ENCODE results near the gene CIB4. TPM values are rescaled to one million over a fixed set of nuclear protein-coding genes. Genes with fewer than 3 reads are reported as not detected.

Gene CIB4
- total and polyA plus RNA-seq, 4 donors, result 1.3 TPM; not detected in 3

DNA sequence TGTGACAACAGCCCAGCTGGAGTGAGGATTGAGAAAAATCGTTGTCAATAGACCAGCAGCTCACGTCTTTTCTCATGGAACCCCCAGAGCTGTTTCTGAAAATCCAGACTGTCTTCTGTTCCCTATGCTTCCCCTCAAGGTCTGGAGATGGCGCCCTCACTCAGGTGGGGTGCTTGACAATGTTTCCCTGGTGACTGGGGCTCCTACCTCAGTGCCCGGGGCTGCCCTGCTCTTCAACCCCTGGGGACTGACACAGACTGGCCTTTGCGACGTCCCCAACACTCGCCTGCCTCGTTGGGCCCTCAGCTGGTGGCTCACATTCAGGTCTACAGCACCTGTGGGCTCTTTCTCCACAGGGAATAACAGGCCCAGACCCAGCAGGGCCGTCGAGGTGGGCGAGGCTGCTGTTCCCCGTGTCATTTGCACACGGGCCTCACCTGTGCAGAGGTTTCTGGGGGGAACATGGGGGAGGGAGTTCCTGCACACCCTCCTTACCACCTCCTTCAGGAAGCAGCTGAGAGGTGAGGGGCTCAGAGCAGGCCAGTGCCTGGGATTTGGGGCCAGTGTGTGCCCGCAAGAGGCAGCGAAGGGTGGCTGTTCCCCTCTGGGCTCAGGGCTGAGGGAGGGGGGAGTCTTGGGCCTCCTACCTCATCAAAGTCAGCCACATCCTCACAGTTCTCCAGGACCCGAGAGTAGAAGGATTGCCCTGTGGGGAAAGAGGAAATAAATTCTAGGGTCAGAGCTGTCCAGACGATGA is 103.9 kb downstream of the CIB4 start:
- TF ChIP-seq, protein P1, sequence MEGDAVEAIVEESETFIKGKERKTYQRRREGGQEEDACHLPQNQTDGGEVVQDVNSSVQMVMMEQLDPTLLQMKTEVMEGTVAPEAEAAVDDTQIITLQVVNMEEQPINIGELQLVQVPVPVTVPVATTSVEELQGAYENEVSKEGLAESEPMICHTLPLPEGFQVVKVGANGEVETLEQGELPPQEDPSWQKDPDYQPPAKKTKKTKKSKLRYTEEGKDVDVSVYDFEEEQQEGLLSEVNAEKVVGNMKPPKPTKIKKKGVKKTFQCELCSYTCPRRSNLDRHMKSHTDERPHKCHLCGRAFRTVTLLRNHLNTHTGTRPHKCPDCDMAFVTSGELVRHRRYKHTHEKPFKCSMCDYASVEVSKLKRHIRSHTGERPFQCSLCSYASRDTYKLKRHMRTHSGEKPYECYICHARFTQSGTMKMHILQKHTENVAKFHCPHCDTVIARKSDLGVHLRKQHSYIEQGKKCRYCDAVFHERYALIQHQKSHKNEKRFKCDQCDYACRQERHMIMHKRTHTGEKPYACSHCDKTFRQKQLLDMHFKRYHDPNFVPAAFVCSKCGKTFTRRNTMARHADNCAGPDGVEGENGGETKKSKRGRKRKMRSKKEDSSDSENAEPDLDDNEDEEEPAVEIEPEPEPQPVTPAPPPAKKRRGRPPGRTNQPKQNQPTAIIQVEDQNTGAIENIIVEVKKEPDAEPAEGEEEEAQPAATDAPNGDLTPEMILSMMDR (IDR thresholded peaks at IDR 0.05; ENCODE audit: control extremely low read depth, extremely low read depth), result no peak
- Histone ChIP-seq H3K36me3 (ENCODE audit: control insufficient read depth in 4 of 4, insufficient read depth in 4 of 4, low read length in 4 of 4) (no peaks in the 10 kb centered on the region), H3K27me3 (ENCODE audit: control insufficient read depth in 3 of 3, insufficient read depth in 3 of 3, low read length in 2 of 3) (no peaks in the 10 kb centered on the region), H3K9ac (ENCODE audit: insufficient read depth in 1 of 2, low read length in 2 of 2) (no peak overlapping the region), H3K9me3 (ENCODE audit: control insufficient read depth in 4 of 4, insufficient read depth in 3 of 4, low read length in 3 of 4) (no peaks in the 10 kb centered on the region), H3K4me3 (no peak overlapping the region), H3K27ac (ENCODE audit: low read depth in 1 of 2, low read length in 1 of 2) (no peak overlapping the region), H3K4me1 (ENCODE audit: control insufficient read depth in 5 of 5, insufficient read depth in 5 of 5, low read length in 5 of 5) (no peaks in the 10 kb centered on the region)
- DNase-seq (no peak), ATAC-seq (ENCODE audit: insufficient read depth, low FRiP score) (no peak)
- WGBS, 2 donors, result 80 to 82% methylated on average over 17 of the region's 17 CpGs

DNA sequence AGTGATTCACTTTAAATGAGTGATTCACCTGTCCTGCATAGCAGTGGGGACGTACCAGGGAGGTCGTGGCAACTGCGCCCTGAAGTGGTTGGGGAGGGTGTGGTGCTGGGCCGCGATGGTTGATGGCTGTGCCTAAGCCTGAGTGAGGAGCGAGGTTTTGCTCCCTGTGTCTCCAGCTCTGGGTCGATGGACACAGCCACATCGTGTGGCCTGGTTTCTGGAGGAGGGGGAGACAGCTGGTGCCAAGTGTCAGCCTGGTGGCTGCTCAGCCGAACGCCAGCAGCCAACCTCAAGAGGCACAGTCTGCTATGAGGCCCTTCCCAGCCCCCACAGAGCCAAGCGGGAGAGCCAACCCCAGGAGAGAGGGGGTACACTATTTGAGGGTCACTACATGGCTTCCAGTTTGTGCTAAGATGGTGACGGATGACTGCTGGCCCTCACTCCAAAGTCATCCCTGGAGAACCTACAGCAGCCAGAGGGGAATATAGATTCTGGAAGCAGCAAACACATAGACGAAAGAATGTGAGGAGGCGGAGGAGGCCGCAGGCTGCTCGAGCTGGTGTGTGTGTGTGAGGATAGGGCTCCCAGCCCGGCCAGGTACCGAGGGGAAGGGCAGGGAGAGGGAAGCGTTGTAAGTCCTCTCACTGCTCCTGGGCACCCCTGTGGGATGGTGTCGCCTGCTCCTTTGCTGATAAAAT is 104.6 kb downstream of the CIB4 start:
- Histone ChIP-seq H3K9ac (ENCODE audit: insufficient read depth in 1 of 2, low read length in 2 of 2) (no peak overlapping the region), H3K4me3 (no peak overlapping the region), H3K9me3 (ENCODE audit: control insufficient read depth in 4 of 4, insufficient read depth in 3 of 4, low read length in 3 of 4) (no peaks in the 10 kb centered on the region), H3K36me3 (ENCODE audit: control insufficient read depth in 4 of 4, insufficient read depth in 4 of 4, low read length in 4 of 4) (no peaks in the 10 kb centered on the region), H3K27me3 (ENCODE audit: control insufficient read depth in 3 of 3, insufficient read depth in 3 of 3, low read length in 2 of 3) (no peaks in the 10 kb centered on the region), H3K27ac (ENCODE audit: low read depth in 1 of 2, low read length in 1 of 2) (no peak overlapping the region), H3K4me1 (ENCODE audit: control insufficient read depth in 5 of 5, insufficient read depth in 5 of 5, low read length in 5 of 5) (no peaks in the 10 kb centered on the region)
- TF ChIP-seq, protein P1 (IDR thresholded peaks at IDR 0.05; ENCODE audit: control extremely low read depth, extremely low read depth), result no peak
- no peak for ATAC-seq (ENCODE audit: insufficient read depth, low FRiP score)
- no peak for DNase-seq
- 75 to 88% methylated on average over 20 of the region's 20 CpGs for WGBS, 2 donors

DNA sequence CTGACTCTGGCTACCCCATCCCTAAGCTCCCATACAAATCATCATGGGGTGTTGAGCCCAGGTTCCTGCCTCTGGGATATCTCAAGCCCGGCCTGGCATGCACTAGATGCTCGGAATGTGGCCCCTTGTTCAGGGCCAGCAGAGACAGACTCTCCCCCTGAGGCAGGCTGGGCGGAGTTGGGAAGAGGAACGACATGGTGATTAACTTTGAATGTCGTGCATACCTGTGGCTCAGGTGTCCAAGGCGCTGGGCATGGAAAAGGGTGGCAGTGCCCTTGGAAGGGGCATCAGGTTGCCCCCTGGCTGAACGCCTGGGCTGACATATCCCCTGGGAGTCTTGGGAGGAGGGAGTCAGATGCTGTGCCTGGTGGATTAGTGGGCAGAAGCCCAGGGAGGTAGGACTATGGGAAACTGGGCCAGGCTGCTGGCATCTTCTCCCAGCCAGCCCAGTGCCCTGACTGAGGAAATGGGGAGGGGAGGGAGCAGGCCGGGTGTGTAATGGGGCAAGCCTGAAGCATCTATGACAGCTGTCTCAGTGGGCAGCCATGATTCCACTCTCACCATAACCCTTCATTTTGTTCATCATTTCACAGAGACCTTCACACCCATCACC is 105.4 kb downstream of the CIB4 start:
- Histone ChIP-seq H3K9ac (ENCODE audit: insufficient read depth in 1 of 2, low read length in 2 of 2) (no peak overlapping the region), H3K27ac (ENCODE audit: low read depth in 1 of 2, low read length in 1 of 2) (no peak overlapping the region), H3K9me3 (ENCODE audit: control insufficient read depth in 4 of 4, insufficient read depth in 3 of 4, low read length in 3 of 4) (no peaks in the 10 kb centered on the region), H3K27me3 (ENCODE audit: control insufficient read depth in 3 of 3, insufficient read depth in 3 of 3, low read length in 2 of 3) (no peaks in the 10 kb centered on the region), H3K4me3 (no peak overlapping the region), H3K4me1 (ENCODE audit: control insufficient read depth in 5 of 5, insufficient read depth in 5 of 5, low read length in 5 of 5) (no peaks in the 10 kb centered on the region), H3K36me3 (ENCODE audit: control insufficient read depth in 4 of 4, insufficient read depth in 4 of 4, low read length in 4 of 4) (no peaks in the 10 kb centered on the region)
- 86 to 87% methylated on average over 8 of the region's 8 CpGs for WGBS, 2 donors
- no peak for ATAC-seq (ENCODE audit: insufficient read depth, low FRiP score)
- no peak for DNase-seq
- TF ChIP-seq, protein P1 (IDR thresholded peaks at IDR 0.05; ENCODE audit: control extremely low read depth, extremely low read depth), result no peak
